GM13977 (cell line): ENCODE results near the gene ABCB9.

Source experiments
- DNase-seq: peaks from one replicate; pipeline ENCODE4 v3.0.0; 2012; ENCODE audit warnings: low spot score
- in situ Hi-C: fragments of 300-500 bp; cut with MboI; formaldehyde crosslinking; loops from one replicate; pipeline ENCODE4 v1.12.0; 2022; ENCODE audit warnings: low sequenced_read_pairs, low pct_unique_long_range_greater_than_20kb, mixed read lengths, inconsistent platforms; ENCODE audit not compliant: unreplicated experiment
- TF ChIP-seq, protein P1 (sequence below): IDR thresholded peaks from 2 replicates; pipeline ENCODE4 v1.5.1; 2012; ENCODE audit warnings: mild to moderate bottlenecking, control low read depth; ENCODE audit not compliant: insufficient read depth; ENCODE audit errors: extremely low read depth, missing control alignments

The ABCB9 gene

DNA sequence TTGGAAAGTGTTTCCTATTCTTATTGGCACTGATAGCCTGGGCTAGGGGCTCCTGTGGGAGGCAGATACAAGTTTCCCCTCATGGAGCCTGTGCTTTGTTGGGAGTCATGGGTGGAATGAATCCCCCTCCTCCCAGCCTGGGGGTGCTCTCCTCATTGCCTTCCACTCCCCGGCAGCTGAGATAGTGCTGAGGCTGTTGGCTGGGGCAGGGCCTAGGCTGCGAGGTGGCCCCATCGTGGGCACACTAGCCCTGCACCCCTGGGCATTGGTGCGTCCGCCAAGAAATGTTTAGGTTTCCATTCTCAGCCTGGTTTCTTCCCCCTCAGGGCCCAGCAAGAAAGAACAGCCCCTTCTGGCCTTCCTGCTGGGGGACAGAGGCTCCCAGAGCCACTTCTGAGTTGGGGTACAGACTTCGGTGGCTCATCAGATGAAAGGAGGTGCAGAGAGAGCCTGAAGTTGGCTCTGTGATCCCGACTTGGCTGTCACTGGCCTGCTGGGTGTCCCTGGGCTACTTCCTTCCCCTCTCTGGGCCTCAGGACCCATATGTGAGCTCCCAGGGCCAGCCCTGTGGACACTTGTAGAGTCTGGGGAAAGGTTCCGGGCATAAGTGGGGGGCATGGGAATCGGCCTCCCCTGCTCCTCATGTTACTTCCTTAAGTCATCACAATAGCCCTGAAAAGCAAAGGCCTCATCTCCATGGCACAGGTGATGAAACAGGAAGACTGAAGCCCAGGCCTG lies 11.6 kb upstream of the ABCB9 start:
- no peak for DNase-seq
- TF ChIP-seq, protein P1, sequence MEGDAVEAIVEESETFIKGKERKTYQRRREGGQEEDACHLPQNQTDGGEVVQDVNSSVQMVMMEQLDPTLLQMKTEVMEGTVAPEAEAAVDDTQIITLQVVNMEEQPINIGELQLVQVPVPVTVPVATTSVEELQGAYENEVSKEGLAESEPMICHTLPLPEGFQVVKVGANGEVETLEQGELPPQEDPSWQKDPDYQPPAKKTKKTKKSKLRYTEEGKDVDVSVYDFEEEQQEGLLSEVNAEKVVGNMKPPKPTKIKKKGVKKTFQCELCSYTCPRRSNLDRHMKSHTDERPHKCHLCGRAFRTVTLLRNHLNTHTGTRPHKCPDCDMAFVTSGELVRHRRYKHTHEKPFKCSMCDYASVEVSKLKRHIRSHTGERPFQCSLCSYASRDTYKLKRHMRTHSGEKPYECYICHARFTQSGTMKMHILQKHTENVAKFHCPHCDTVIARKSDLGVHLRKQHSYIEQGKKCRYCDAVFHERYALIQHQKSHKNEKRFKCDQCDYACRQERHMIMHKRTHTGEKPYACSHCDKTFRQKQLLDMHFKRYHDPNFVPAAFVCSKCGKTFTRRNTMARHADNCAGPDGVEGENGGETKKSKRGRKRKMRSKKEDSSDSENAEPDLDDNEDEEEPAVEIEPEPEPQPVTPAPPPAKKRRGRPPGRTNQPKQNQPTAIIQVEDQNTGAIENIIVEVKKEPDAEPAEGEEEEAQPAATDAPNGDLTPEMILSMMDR, result no peak
- in situ Hi-C loops, result no loop called here

DNA sequence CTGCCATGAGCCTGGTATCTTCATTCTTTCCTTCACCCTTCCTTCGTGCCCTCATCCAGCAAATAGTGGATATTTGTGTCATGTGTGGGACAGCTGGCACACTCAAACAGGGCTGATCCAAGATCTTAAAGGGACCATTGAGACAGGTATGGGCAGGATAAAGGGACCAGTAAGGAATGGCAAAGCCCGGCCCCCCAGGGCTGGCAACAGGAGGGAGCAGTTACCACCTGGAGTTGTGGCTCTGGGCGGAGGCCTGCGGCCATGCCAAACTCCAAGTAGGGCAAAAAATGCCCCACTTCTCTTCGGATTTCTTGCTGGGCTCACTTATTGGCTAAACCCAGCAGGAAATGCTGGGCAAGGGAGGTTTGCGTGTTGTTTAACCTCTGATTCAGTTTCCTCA lies 10.9 kb upstream of the ABCB9 start:
- TF ChIP-seq, protein P1, result no peak
- in situ Hi-C loops, result no loop called here
- DNase-seq, result no peak

- in situ Hi-C loops, result no loop called here
- TF ChIP-seq, protein P1, result no peak
- DNase-seq, result no peak
These were observed 10.3 kb upstream of the ABCB9 start for GRCh38 chr12:122976648-122976975.

DNA sequence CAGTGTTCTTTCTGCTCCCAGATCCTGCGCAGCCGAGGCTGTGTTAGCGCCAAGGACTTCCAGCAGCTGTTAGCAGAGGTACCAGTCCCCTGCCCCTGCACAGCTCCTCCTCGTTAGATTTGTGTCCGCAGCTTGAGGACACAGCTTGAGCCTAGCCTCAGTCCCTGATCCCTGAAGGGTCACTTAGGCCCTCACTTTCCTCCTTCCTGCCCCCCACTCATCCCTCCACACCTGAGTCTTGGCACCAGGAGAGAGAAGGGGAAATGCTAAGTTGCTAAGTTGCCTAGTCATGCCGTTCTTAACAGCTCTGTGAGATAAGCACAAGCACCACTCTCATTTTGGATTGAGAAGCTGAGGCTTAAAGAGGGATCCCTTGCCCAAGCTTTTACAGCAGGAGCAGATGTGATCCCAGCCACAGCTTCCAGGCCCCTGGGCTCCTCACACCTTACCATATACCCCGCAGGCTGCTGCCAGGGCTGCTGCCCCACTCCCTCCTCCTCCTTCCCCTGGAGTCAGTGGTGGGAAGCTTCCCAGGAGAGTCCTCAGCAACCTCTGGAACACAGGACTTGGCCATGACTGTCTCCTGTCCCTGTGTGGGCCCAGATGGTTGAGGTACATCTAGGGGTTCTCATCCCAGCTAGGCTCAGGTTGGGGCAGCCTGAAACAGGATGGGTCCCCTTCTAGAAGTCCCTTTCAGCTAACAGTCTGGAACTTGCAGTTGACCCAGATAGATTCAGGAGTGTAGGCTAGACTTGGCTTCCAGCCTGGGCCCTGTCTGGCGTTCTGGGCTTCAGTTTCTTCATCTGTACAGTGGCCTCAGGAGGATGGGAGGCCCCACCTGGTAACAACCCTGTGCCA lies 9.8 kb upstream of the ABCB9 start:
- in situ Hi-C loops, result no loop called here
- DNase-seq, result no peak
- TF ChIP-seq, protein P1, result no peak

- in situ Hi-C loops, result loop anchor here (25.0 kb wide), 1 partner anchor 338 kb away; no protein-coding TSS in a partner anchor
- peak; percentile 93 for DNase-seq
- TF ChIP-seq, protein P1, result no peak
These were observed 8.9 kb upstream of the ABCB9 start, which contains the start of gene OGFOD2 for GRCh38 chr12:122974892-122975789. Gene OGFOD2, plus strand, starts transcription at chr12:122975244. Its CDS starts 8 bp downstream, at chr12:122975252.
